ENCODE results near the gene TMC6. TPM values are rescaled to one million over a fixed set of nuclear protein-coding genes. Genes with fewer than 3 reads are reported as not detected.

TMC6 gene
- total and polyA plus RNA-seq, 4 donors, result 7.7 to 61.9 (median 13.3) TPM

GRCh38 chr17:78148286-78149016 is 19.9 kb upstream of the TMC6 start:
- 61% methylated on average over 14 of the region's 14 CpGs for WGBS
- no peak overlapping the region for H3K9ac ChIP-seq (ENCODE audit: low read depth in 1 of 2, low read length in 2 of 2)
- H3K9me3 ChIP-seq (ENCODE audit: control insufficient read depth in 4 of 4, low read length in 3 of 4), result no peaks in the 10 kb centered on the region
- no peak overlapping the region for H3K4me3 ChIP-seq (ENCODE audit: low read depth in 1 of 3, low read length in 3 of 3)
- no peaks in the 10 kb centered on the region for H3K36me3 ChIP-seq (ENCODE audit: control insufficient read depth in 4 of 4, insufficient read depth in 3 of 4, low read depth in 1 of 4, low read length in 3 of 4)
- no peak overlapping the region for H3K27ac ChIP-seq (ENCODE audit: low read depth in 1 of 2, low read length in 2 of 2)
- DNase-seq (ENCODE audit: low spot score), result no peak
- peaks cover 8 to 27% (median 19%) of the 10 kb centered on the region in 4 donors for H3K4me1 ChIP-seq (ENCODE audit: control insufficient read depth in 4 of 4, insufficient read depth in 4 of 4, low read length in 3 of 4)
- no peaks in the 10 kb centered on the region for H3K27me3 ChIP-seq (ENCODE audit: control insufficient read depth in 4 of 4, insufficient read depth in 4 of 4, low read length in 3 of 4)
- TF ChIP-seq GABPA (IDR thresholded peaks at IDR 0.05 in 1 of 2, conservative IDR thresholded peaks at IDR 0.05 in 1 of 2) (no peak), SP1 (IDR thresholded peaks at IDR 0.05) (peak; percentile 8), REST (IDR thresholded peaks at IDR 0.05) (no peak), HNF4A (conservative IDR thresholded peaks at IDR 0.05) (peak in 1 of 2 donors; percentile 10), EGR1 (IDR thresholded peaks at IDR 0.05; ENCODE audit: low read depth in 2 of 2) (no peak), TAF1 (conservative IDR thresholded peaks at IDR 0.05) (no peak), NR2F2 (IDR thresholded peaks at IDR 0.05) (no peak)

DNA sequence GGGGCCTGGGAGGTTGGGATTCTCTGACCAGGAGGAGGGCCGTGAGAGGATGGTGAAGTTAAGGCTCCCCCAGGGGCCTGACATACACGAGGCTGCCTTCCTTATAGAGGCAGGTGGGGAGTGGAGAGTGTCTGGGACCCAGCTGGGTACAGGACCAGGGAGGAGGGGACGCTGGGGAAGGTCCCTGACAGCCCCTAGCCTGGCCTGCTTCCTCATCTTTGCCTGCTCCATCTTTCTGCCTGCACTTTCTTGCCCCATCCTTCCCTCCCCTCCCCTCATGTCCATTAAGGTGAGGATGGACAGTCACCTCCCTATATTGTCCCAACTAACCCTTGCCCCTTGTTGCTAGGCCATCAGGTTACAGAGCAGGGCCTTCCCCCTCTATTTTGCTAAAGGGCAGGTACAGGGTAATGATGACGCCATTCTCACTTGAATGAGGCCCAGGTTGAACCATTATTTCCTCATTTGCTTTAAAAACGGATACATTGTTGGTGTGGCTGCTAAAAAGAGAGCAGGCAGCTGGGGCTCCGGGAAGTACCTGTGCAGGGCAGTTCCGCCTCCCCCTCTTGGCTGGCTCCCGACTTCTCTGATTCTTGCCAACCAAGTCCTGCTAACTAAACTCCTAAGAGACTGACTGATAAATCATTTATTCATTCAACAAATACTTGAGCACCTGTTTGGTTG is 18.9 kb upstream of the TMC6 start:
- Histone ChIP-seq H3K9me3 (ENCODE audit: control insufficient read depth in 4 of 4, low read length in 3 of 4) (no peaks in the 10 kb centered on the region), H3K4me1 (ENCODE audit: control insufficient read depth in 4 of 4, insufficient read depth in 4 of 4, low read length in 3 of 4) (peaks cover 8 to 27% (median 19%) of the 10 kb centered on the region in 4 donors), H3K4me3 (ENCODE audit: low read depth in 1 of 3, low read length in 3 of 3) (no peak overlapping the region), H3K27me3 (ENCODE audit: control insufficient read depth in 4 of 4, insufficient read depth in 4 of 4, low read length in 3 of 4) (no peaks in the 10 kb centered on the region), H3K9ac (ENCODE audit: low read depth in 1 of 2, low read length in 2 of 2) (no peak overlapping the region), H3K36me3 (ENCODE audit: control insufficient read depth in 4 of 4, insufficient read depth in 3 of 4, low read depth in 1 of 4, low read length in 3 of 4) (no peaks in the 10 kb centered on the region), H3K27ac (ENCODE audit: low read depth in 1 of 2, low read length in 2 of 2) (no peak overlapping the region)
- TF ChIP-seq GABPA (IDR thresholded peaks at IDR 0.05 in 1 of 2, conservative IDR thresholded peaks at IDR 0.05 in 1 of 2) (no peak), NR2F2 (IDR thresholded peaks at IDR 0.05) (no peak), TAF1 (conservative IDR thresholded peaks at IDR 0.05) (no peak), SP1 (IDR thresholded peaks at IDR 0.05) (no peak), ATF3 (IDR thresholded peaks at IDR 0.05) (no peak), YY1 (IDR thresholded peaks at IDR 0.05) (no peak), HNF4A (conservative IDR thresholded peaks at IDR 0.05) (no peak), MAX (IDR thresholded peaks at IDR 0.05) (no peak), FOXA1 (IDR thresholded peaks at IDR 0.05) (no peak), RAD21 (IDR thresholded peaks at IDR 0.05) (no peak), FOXA2 (IDR thresholded peaks at IDR 0.05) (no peak), HNF4G (IDR thresholded peaks at IDR 0.05) (no peak), RXRA (IDR thresholded peaks at IDR 0.05) (no peak), EGR1 (IDR thresholded peaks at IDR 0.05; ENCODE audit: low read depth in 2 of 2) (no peak)
- TF ChIP-seq, protein P1, sequence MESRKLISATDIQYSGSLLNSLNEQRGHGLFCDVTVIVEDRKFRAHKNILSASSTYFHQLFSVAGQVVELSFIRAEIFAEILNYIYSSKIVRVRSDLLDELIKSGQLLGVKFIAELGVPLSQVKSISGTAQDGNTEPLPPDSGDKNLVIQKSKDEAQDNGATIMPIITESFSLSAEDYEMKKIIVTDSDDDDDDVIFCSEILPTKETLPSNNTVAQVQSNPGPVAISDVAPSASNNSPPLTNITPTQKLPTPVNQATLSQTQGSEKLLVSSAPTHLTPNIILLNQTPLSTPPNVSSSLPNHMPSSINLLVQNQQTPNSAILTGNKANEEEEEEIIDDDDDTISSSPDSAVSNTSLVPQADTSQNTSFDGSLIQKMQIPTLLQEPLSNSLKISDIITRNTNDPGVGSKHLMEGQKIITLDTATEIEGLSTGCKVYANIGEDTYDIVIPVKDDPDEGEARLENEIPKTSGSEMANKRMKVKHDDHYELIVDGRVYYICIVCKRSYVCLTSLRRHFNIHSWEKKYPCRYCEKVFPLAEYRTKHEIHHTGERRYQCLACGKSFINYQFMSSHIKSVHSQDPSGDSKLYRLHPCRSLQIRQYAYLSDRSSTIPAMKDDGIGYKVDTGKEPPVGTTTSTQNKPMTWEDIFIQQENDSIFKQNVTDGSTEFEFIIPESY (IDR thresholded peaks at IDR 0.05), result no peak
- TF ChIP-seq, protein P2, sequence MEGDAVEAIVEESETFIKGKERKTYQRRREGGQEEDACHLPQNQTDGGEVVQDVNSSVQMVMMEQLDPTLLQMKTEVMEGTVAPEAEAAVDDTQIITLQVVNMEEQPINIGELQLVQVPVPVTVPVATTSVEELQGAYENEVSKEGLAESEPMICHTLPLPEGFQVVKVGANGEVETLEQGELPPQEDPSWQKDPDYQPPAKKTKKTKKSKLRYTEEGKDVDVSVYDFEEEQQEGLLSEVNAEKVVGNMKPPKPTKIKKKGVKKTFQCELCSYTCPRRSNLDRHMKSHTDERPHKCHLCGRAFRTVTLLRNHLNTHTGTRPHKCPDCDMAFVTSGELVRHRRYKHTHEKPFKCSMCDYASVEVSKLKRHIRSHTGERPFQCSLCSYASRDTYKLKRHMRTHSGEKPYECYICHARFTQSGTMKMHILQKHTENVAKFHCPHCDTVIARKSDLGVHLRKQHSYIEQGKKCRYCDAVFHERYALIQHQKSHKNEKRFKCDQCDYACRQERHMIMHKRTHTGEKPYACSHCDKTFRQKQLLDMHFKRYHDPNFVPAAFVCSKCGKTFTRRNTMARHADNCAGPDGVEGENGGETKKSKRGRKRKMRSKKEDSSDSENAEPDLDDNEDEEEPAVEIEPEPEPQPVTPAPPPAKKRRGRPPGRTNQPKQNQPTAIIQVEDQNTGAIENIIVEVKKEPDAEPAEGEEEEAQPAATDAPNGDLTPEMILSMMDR (IDR thresholded peaks at IDR 0.05; ENCODE audit: low read depth, low read length, missing input control), result no peak
- WGBS, result 75% methylated on average over 8 of the region's 8 CpGs
- peak; percentile 34 for DNase-seq (ENCODE audit: low spot score)
